Measurements from ENCODE around the gene DUSP6.

- TF ChIP-seq, protein P1, sequence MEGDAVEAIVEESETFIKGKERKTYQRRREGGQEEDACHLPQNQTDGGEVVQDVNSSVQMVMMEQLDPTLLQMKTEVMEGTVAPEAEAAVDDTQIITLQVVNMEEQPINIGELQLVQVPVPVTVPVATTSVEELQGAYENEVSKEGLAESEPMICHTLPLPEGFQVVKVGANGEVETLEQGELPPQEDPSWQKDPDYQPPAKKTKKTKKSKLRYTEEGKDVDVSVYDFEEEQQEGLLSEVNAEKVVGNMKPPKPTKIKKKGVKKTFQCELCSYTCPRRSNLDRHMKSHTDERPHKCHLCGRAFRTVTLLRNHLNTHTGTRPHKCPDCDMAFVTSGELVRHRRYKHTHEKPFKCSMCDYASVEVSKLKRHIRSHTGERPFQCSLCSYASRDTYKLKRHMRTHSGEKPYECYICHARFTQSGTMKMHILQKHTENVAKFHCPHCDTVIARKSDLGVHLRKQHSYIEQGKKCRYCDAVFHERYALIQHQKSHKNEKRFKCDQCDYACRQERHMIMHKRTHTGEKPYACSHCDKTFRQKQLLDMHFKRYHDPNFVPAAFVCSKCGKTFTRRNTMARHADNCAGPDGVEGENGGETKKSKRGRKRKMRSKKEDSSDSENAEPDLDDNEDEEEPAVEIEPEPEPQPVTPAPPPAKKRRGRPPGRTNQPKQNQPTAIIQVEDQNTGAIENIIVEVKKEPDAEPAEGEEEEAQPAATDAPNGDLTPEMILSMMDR (IDR thresholded peaks at IDR 0.05), result no peak
- TF ChIP-seq ZFX (IDR thresholded peaks at IDR 0.05; ENCODE audit: borderline replicate concordance), result no peak
Measured at GRCh38 chr12:89328151-89329030, 23.9 kb downstream of the DUSP6 start.
